A549 (cell line): ENCODE measurements around the gene MIOX. TPM values are rescaled to one million over a fixed set of nuclear protein-coding genes. Genes with fewer than 3 reads are reported as not detected.

Experiments
- ATAC-seq, 2 experiments: fragments of 200-7000 bp in 1 of 2; fragments of >200 bp in 1 of 2; cut with Nextera tagmentation in 1 of 2; cut with Tn5 transposase in 1 of 2; 3 replicates each; pipeline versions ENCODE4 v1.8.0 to v1.9.1; 2018 to 2020; ENCODE audit warnings: mild to moderate bottlenecking in 1 of 2, moderate library complexity in 1 of 2
- CTCF ChIA-PET: fragments of 300-600 bp; sonication (Branson Sonifier 250); formaldehyde crosslinking; extraction: SDS; loops from one replicate; lab custom pipeline; 2021; ENCODE audit warnings: antibody characterized with exemption, inconsistent platforms; lab: Yijun Ruan, JAX
- POLR2A ChIA-PET: fragments of 350-600 bp; formaldehyde crosslinking; extraction: SDS; loops from one replicate; lab custom pipeline; 2021; ENCODE audit warnings: antibody characterized with exemption, inconsistent platforms; lab: Yijun Ruan, JAX
- DNase-seq, 2 experiments: peaks; one replicate each; pipeline versions ENCODE4 v3.0.0 to v3.0.0-alpha.2; 2011 to 2016; ENCODE audit warnings: low read depth in 1 of 2, low spot score in 1 of 2
- FAIRE-seq: peaks from 2 replicates; lab custom pipeline; 2011; peaks lifted over from hg19 to GRCh38; lab: Jason Lieb, UNC
- H3K27ac ChIP-seq, 2 experiments: fragments of >200 bp; sonication (Bioruptor Twin); formaldehyde crosslinking; 3 replicates each; pipeline ENCODE4 v1.5.1; 2016 to 2017
- H3K4me1 ChIP-seq: fragments of >200 bp; sonication (Bioruptor Twin); formaldehyde crosslinking; 3 replicates; pipeline ENCODE4 v1.6.1; 2016
- H3K4me2 ChIP-seq: fragments of >200 bp; sonication (Bioruptor Twin); formaldehyde crosslinking; 3 replicates; pipeline ENCODE4 v1.6.1; 2016
- H3K4me3 ChIP-seq: fragments of >200 bp; sonication (Bioruptor Twin); formaldehyde crosslinking; 3 replicates; pipeline ENCODE4 v1.5.1; 2016
- H3K9me3 ChIP-seq: fragments of >200 bp; sonication (Bioruptor Twin); formaldehyde crosslinking; 3 replicates; pipeline ENCODE4 v1.6.1; 2016
- BCL3 ChIP-seq: fragments of >200 bp; sonication (Bioruptor Twin); formaldehyde crosslinking; IDR thresholded peaks from 3 replicates; pipeline ENCODE4 v1.6.1; 2016
- HDAC2 ChIP-seq: fragments of 200-600 bp; sonication (generic); IDR thresholded peaks from 2 replicates; pipeline ENCODE4 v1.6.1; 2016
- HMGXB4 ChIP-seq: fragments of 250-450 bp; sonication (Bioruptor Pico); IDR thresholded peaks from 2 replicates; pipeline ENCODE4 v1.5.0; 2021; ENCODE audit warnings: mild to moderate bottlenecking, moderate library complexity, borderline replicate concordance
- NFE2L2 ChIP-seq: fragments of 150-350 bp; conservative IDR thresholded peaks from 2 replicates; pipeline ENCODE4 v1.6.1; 2014; ENCODE audit warnings: low read length
- NPAS2 ChIP-seq: fragments of 250-450 bp; sonication (Bioruptor Pico); IDR thresholded peaks from 2 replicates; pipeline ENCODE4 v1.8.0; 2022; ENCODE audit warnings: mild to moderate bottlenecking, moderate library complexity, borderline replicate concordance
- RAD21 ChIP-seq, 2 experiments: fragments of >200 bp in 1 of 2; sonication (Bioruptor Twin) in 1 of 2; formaldehyde crosslinking in 1 of 2; IDR thresholded peaks in 1 of 2; conservative IDR thresholded peaks in 1 of 2; 2 replicates in 1 of 2; 3 replicates in 1 of 2; pipeline ENCODE4 v1.6.1; 2012 to 2018; ENCODE audit warnings: inconsistent platforms in 1 of 2
- RARB ChIP-seq: fragments of 250-450 bp; sonication (Bioruptor Pico); IDR thresholded peaks from 2 replicates; pipeline ENCODE4 v1.8.0; 2021; ENCODE audit warnings: mild to moderate bottlenecking, moderate library complexity
- RCOR1 ChIP-seq: fragments of 150-350 bp; IDR thresholded peaks from 2 replicates; pipeline ENCODE4 v1.6.1; 2014; ENCODE audit warnings: antibody characterized with exemption, low read length, low read depth
- RNF2 ChIP-seq: fragments of 200-600 bp; sonication (generic); IDR thresholded peaks from 2 replicates; pipeline ENCODE4 v1.6.1; 2016; ENCODE audit warnings: low read depth, mild to moderate bottlenecking, antibody characterized with exemption, moderate library complexity, borderline replicate concordance
- SREBF2 ChIP-seq: fragments of 450-650 bp; IDR thresholded peaks from 2 replicates; pipeline ENCODE4 v1.6.1; 2014; ENCODE audit warnings: mild to moderate bottlenecking, moderate library complexity
- USF2 ChIP-seq: fragments of 450-650 bp; IDR thresholded peaks from 2 replicates; pipeline ENCODE4 v1.6.1; 2014; ENCODE audit warnings: antibody characterized with exemption
- ZC3H11A ChIP-seq: fragments of 450-650 bp; IDR thresholded peaks from 2 replicates; pipeline ENCODE4 v1.6.1; 2014; ENCODE audit warnings: antibody characterized with exemption, mild to moderate bottlenecking
- ZFP36 ChIP-seq: fragments of 450-650 bp; IDR thresholded peaks from 2 replicates; pipeline ENCODE4 v1.6.1; 2014; ENCODE audit warnings: borderline replicate concordance; ENCODE audit not compliant: partially characterized antibody
- ZNF302 ChIP-seq: fragments of 250-450 bp; sonication (Bioruptor Pico); IDR thresholded peaks from 2 replicates; pipeline ENCODE4 v1.9.0; 2021; ENCODE audit warnings: inconsistent platforms, mild to moderate bottlenecking, moderate library complexity
- ZSCAN20 ChIP-seq: fragments of 250-450 bp; sonication (Bioruptor Pico); IDR thresholded peaks from 2 replicates; pipeline ENCODE4 v1.8.0; 2022; ENCODE audit warnings: mild to moderate bottlenecking, moderate library complexity
- WGBS: methylation state at CpG from one replicate; pipeline ENCODE4 v1.1.6; 2017; ENCODE audit errors: missing lambda C conversion rate; 5-methylcytosine and 5-hydroxymethylcytosine counted together
- polyA plus RNA-seq, 4 experiments: library from polyadenylated mRNA; depleted of rRNA in 3 of 4; stranded (reverse); fragments of >200 nt; fragmentation: RNase III in 1 of 4; extraction: RNeasy Plus Mini Kit Qiagen cat#74134 plus additional on column Dnase treatment in 1 of 4; gene quantifications; 2 replicates in 3 of 4; 3 replicates in 1 of 4; pipeline ENCODE4 v1.2.3, GENCODE V29; 2011 to 2017
- TF ChIP-seq, protein P1 (sequence below): fragments of 200-600 bp; sonication (generic); IDR thresholded peaks from 2 replicates; pipeline ENCODE4 v1.6.1; 2016; ENCODE audit warnings: antibody characterized with exemption, mild to moderate bottlenecking, moderate library complexity

The MIOX gene
- polyA plus RNA-seq, 2 of the 4 experiments (the other 2 are of a cell fraction): 0.08 TPM; not detected in 1

DNA sequence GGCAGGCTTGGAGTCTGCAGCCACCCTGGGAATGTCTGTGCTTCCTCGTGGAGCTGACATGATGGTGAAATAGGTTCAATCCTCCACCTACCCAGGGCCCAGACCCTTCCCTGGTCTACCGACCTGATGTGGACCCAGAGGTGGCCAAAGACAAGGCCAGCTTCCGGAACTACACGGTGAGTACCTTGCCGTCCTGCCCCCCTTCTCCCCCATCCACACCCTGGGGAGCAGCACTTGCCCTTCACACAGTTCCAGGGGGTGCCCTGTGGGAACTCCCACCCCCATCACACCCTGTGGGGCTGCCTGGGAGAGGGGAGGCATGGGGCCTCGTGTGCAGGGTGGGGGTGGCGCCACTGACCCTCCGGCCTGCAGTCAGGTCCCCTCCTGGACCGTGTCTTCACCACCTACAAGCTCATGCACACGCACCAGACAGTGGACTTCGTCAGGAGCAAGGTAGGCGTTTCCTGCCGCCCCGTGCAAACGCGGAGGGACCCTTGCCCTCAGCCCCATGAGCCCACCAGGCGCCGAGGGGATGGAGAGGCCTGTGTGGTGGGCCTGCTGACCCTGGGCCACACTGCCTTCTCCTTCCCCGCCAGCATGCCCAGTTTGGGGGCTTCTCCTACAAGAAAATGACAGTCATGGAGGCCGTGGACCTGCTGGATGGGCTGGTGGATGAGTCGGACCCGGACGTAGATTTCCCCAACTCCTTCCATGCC lies 789 bp downstream of the MIOX start:
- TF ChIP-seq ZNF302 (no peak), ZFP36 (no peak), RARB (CRISPR knock-in tag) (no peak), NFE2L2 (no peak), BCL3 (no peak), NPAS2 (CRISPR knock-in tag) (no peak), ZC3H11A (no peak), HMGXB4 (CRISPR knock-in tag) (no peak), USF2 (no peak)
- TF ChIP-seq, protein P1, sequence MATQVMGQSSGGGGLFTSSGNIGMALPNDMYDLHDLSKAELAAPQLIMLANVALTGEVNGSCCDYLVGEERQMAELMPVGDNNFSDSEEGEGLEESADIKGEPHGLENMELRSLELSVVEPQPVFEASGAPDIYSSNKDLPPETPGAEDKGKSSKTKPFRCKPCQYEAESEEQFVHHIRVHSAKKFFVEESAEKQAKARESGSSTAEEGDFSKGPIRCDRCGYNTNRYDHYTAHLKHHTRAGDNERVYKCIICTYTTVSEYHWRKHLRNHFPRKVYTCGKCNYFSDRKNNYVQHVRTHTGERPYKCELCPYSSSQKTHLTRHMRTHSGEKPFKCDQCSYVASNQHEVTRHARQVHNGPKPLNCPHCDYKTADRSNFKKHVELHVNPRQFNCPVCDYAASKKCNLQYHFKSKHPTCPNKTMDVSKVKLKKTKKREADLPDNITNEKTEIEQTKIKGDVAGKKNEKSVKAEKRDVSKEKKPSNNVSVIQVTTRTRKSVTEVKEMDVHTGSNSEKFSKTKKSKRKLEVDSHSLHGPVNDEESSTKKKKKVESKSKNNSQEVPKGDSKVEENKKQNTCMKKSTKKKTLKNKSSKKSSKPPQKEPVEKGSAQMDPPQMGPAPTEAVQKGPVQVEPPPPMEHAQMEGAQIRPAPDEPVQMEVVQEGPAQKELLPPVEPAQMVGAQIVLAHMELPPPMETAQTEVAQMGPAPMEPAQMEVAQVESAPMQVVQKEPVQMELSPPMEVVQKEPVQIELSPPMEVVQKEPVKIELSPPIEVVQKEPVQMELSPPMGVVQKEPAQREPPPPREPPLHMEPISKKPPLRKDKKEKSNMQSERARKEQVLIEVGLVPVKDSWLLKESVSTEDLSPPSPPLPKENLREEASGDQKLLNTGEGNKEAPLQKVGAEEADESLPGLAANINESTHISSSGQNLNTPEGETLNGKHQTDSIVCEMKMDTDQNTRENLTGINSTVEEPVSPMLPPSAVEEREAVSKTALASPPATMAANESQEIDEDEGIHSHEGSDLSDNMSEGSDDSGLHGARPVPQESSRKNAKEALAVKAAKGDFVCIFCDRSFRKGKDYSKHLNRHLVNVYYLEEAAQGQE: no peak
- WGBS: 88% methylated on average over 5 of the region's 23 CpGs
- Histone ChIP-seq H3K4me2 (no peak overlapping the region), H3K9me3 (no peaks in the 10 kb centered on the region), H3K27ac (no peak overlapping the region), H3K4me1 (peaks cover 24% of the 10 kb centered on the region; the same call in 2 of the 3 replicates), H3K4me3 (no peak overlapping the region)
- ATAC-seq: no peak; a peak in 2 of 6 replicates
- no peak for FAIRE-seq
- no peak for DNase-seq
- POLR2A ChIA-PET: no interaction called here
- CTCF ChIA-PET: interaction anchor here (1.5 to 1.9 kb wide), 2 partner anchors 11 to 133 kb away, joined by 4 to 9 read pairs; no protein-coding TSS in a partner anchor

GRCh38 chr22:50488006-50488677 lies 1.5 kb downstream of the MIOX start:
- no peak for TF ChIP-seq RNF2
- TF ChIP-seq RAD21 (conservative IDR thresholded peaks at IDR 0.05 in 1 of 2, IDR thresholded peaks at IDR 0.05 in 1 of 2): no peak
- TF ChIP-seq RCOR1: no peak
- no peak for TF ChIP-seq SREBF2
- TF ChIP-seq ZSCAN20: no peak
- no peak for TF ChIP-seq HDAC2
- Histone ChIP-seq H3K9me3 (no peaks in the 10 kb centered on the region), H3K4me1 (peaks cover 24% of the 10 kb centered on the region; the same call in 2 of the 3 replicates), H3K4me2 (no peak overlapping the region), H3K27ac (no peak overlapping the region), H3K4me3 (no peak overlapping the region)
- 85% methylated on average over 5 of the region's 18 CpGs for WGBS
- no peak for DNase-seq
- no peak for ATAC-seq
- POLR2A ChIA-PET: no interaction called here
- no peak for FAIRE-seq
- CTCF ChIA-PET: interaction anchor here (1.5 to 1.9 kb wide), 2 partner anchors 10 to 133 kb away, joined by 4 to 9 read pairs; no protein-coding TSS in a partner anchor
